ENCODE measurements around the gene CEP170. TPM values are rescaled to one million over a fixed set of nuclear protein-coding genes. Genes with fewer than 3 reads are reported as not detected.

The CEP170 gene
- total RNA-seq, 4 donors from 2014 or later = 40.3 to 114 (median 55.6) TPM

DNA sequence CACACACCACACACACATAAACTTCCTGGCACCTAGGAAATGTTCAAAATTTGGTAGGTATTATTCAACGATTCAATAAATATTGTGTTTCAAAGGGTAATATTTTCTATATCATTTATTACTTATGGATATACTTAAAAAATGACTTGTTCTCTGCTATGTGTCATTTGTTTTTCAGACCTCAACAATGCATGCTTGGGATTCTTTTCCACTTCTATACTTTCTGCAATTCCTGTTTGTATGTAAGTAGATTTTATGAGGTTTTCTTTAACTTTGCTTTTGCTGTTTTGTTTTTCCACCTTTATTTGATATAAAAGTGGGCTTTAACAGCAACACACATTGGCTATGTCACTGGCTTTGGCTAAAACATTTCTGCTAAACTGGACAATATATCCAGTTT is 3.5 kb downstream of the CEP170 start:
- intact Hi-C loops (cut with DNase I; ENCODE audit: low total_unique reads) = no loop called here
- H3K4me1 ChIP-seq = no peaks in the 10 kb centered on the region
- no peak for TF ChIP-seq POLR2A (IDR thresholded peaks at IDR 0.05)
- no peak for TF ChIP-seq CTCF (IDR thresholded peaks at IDR 0.05)
- DNase-seq = no peak
- H3K4me3 ChIP-seq = no peak overlapping the region
- H3K27me3 ChIP-seq = no peaks in the 10 kb centered on the region
- no peaks in the 10 kb centered on the region for H3K36me3 ChIP-seq
- H3K9me3 ChIP-seq = no peaks in the 10 kb centered on the region
- H3K27ac ChIP-seq = no peak overlapping the region

- no peak overlapping the region for H3K27ac ChIP-seq
- H3K36me3 ChIP-seq = no peaks in the 10 kb centered on the region
- no peak overlapping the region for H3K4me3 ChIP-seq
- no peaks in the 10 kb centered on the region for H3K4me1 ChIP-seq
- no peaks in the 10 kb centered on the region for H3K9me3 ChIP-seq
- no peak for DNase-seq
- TF ChIP-seq POLR2A (IDR thresholded peaks at IDR 0.05) = no peak
- no peak for TF ChIP-seq CTCF (IDR thresholded peaks at IDR 0.05)
- intact Hi-C loops (cut with DNase I; ENCODE audit: low total_unique reads) = no loop called here
- H3K27me3 ChIP-seq = no peaks in the 10 kb centered on the region
Observed at GRCh38 chr1:243250102-243250501, 5.0 kb downstream of the CEP170 start.

DNA sequence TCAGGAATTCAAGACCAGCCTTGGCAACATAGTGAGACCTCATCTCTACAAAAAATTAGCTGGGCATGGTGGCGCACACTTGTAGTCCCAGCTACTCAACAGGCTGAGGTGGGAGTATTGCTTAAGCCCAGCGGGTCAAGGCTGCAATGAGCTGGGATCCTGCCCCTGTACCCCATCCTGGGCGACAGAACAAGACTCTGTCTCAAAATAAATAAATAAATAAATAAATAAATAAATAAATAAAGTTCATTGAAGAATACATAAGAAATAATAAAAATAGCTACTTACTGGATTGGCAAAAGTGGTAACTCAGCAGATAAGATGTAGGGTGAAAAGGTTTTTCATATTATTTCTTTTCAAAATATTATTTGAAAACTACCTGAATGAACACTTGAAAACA is 5.9 kb downstream of the CEP170 start:
- Histone ChIP-seq H3K9me3 (no peaks in the 10 kb centered on the region), H3K4me1 (no peaks in the 10 kb centered on the region), H3K27ac (no peak overlapping the region), H3K4me3 (no peak overlapping the region), H3K36me3 (no peaks in the 10 kb centered on the region), H3K27me3 (no peaks in the 10 kb centered on the region)
- no peak for DNase-seq
- intact Hi-C loops (cut with DNase I; ENCODE audit: low total_unique reads) = no loop called here
- TF ChIP-seq CTCF (IDR thresholded peaks at IDR 0.05) (no peak), POLR2A (IDR thresholded peaks at IDR 0.05) (no peak)

GRCh38 chr1:243247901-243248300 is 7.2 kb downstream of the CEP170 start:
- no peak for DNase-seq
- no peaks in the 10 kb centered on the region for H3K27me3 ChIP-seq
- no peak overlapping the region for H3K27ac ChIP-seq
- no peaks in the 10 kb centered on the region for H3K9me3 ChIP-seq
- H3K36me3 ChIP-seq = no peaks in the 10 kb centered on the region
- intact Hi-C loops (cut with DNase I; ENCODE audit: low total_unique reads) = no loop called here
- H3K4me1 ChIP-seq = no peaks in the 10 kb centered on the region
- H3K4me3 ChIP-seq = no peak overlapping the region
- no peak for TF ChIP-seq POLR2A (IDR thresholded peaks at IDR 0.05)
- no peak for TF ChIP-seq CTCF (IDR thresholded peaks at IDR 0.05)

DNA sequence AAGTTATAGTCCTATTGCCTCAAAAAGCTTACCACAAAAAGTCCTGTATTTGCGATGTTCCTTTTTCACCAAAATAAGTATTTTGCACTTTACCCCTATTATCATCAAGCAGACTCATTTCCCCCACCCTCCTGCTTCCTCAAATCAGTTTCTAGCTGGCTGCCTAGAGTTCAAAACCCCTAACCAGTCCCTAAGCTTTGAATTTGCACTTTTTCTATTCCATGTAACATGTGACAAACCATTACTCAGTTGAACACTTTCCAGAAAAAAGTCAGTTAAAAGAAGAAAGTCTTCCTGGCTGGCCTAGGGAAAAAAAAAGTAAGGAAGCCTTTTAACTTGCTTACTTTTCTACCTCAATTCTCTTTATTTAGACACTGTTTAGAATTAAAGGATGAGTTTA is 8.2 kb downstream of the CEP170 start:
- intact Hi-C loops (cut with DNase I; ENCODE audit: low total_unique reads) = no loop called here
- no peak for DNase-seq
- Histone ChIP-seq H3K36me3 (no peaks in the 10 kb centered on the region), H3K27me3 (no peaks in the 10 kb centered on the region), H3K4me3 (no peak overlapping the region), H3K27ac (peak overlapping the region in 1 of 2 donors; percentile 2), H3K4me1 (no peaks in the 10 kb centered on the region), H3K9me3 (no peaks in the 10 kb centered on the region)
- TF ChIP-seq POLR2A (IDR thresholded peaks at IDR 0.05) (no peak), CTCF (IDR thresholded peaks at IDR 0.05) (no peak)

Measured in uterus (tissue), 4 donors.